ENCODE data around the gene TSKS.

TSKS gene

GRCh38 chr19:49782515-49782914, 19.4 kb upstream of the TSKS start:
- TF ChIP-seq, protein P1, sequence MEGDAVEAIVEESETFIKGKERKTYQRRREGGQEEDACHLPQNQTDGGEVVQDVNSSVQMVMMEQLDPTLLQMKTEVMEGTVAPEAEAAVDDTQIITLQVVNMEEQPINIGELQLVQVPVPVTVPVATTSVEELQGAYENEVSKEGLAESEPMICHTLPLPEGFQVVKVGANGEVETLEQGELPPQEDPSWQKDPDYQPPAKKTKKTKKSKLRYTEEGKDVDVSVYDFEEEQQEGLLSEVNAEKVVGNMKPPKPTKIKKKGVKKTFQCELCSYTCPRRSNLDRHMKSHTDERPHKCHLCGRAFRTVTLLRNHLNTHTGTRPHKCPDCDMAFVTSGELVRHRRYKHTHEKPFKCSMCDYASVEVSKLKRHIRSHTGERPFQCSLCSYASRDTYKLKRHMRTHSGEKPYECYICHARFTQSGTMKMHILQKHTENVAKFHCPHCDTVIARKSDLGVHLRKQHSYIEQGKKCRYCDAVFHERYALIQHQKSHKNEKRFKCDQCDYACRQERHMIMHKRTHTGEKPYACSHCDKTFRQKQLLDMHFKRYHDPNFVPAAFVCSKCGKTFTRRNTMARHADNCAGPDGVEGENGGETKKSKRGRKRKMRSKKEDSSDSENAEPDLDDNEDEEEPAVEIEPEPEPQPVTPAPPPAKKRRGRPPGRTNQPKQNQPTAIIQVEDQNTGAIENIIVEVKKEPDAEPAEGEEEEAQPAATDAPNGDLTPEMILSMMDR (IDR thresholded peaks at IDR 0.05) = no peak
- Histone ChIP-seq H3K36me3 (ENCODE audit: control insufficient read depth, insufficient read depth, low read length) (no peaks in the 10 kb centered on the region), H3K4me2 (ENCODE audit: low read length) (no peak overlapping the region), H3K9me3 (ENCODE audit: control insufficient read depth, low read length) (no peaks in the 10 kb centered on the region), H2AFZ (no peak overlapping the region), H3K4me3 (ENCODE audit: low read depth, low read length) (no peak overlapping the region), H3K27me3 (ENCODE audit: control insufficient read depth, insufficient read depth, low read length) (no peaks in the 10 kb centered on the region), H3K27ac (no peak overlapping the region), H3K9ac (no peak overlapping the region), H3K79me2 (peaks cover 32% of the 10 kb centered on the region), H3K4me1 (no peaks in the 10 kb centered on the region)

- no peak overlapping the region for H3K4me2 ChIP-seq (ENCODE audit: low read length)
- H2AFZ ChIP-seq = no peak overlapping the region
- H3K9ac ChIP-seq = no peak overlapping the region
- H3K27ac ChIP-seq = no peak overlapping the region
- H3K36me3 ChIP-seq (ENCODE audit: control insufficient read depth, insufficient read depth, low read length) = no peaks in the 10 kb centered on the region
- no peaks in the 10 kb centered on the region for H3K27me3 ChIP-seq (ENCODE audit: control insufficient read depth, insufficient read depth, low read length)
- no peaks in the 10 kb centered on the region for H3K4me1 ChIP-seq
- H3K79me2 ChIP-seq = peaks cover 36% of the 10 kb centered on the region
- H3K9me3 ChIP-seq (ENCODE audit: control insufficient read depth, low read length) = no peaks in the 10 kb centered on the region
- TF ChIP-seq, protein P1 (IDR thresholded peaks at IDR 0.05) = no peak
- H3K4me3 ChIP-seq (ENCODE audit: low read depth, low read length) = no peak overlapping the region
Measured at GRCh38 chr19:49781394-49781793, 18.3 kb upstream of the TSKS start.

GRCh38 chr19:49780861-49781260, 17.8 kb upstream of the TSKS start:
- H3K4me1 ChIP-seq = no peaks in the 10 kb centered on the region
- no peaks in the 10 kb centered on the region for H3K27me3 ChIP-seq (ENCODE audit: control insufficient read depth, insufficient read depth, low read length)
- H3K9me3 ChIP-seq (ENCODE audit: control insufficient read depth, low read length) = no peaks in the 10 kb centered on the region
- no peak overlapping the region for H3K27ac ChIP-seq
- peaks cover 39% of the 10 kb centered on the region for H3K79me2 ChIP-seq
- H3K4me3 ChIP-seq (ENCODE audit: low read depth, low read length) = no peak overlapping the region
- H3K9ac ChIP-seq = no peak overlapping the region
- TF ChIP-seq, protein P1 (IDR thresholded peaks at IDR 0.05) = no peak
- no peak overlapping the region for H2AFZ ChIP-seq
- no peak overlapping the region for H3K4me2 ChIP-seq (ENCODE audit: low read length)
- H3K36me3 ChIP-seq (ENCODE audit: control insufficient read depth, insufficient read depth, low read length) = no peaks in the 10 kb centered on the region

DNA sequence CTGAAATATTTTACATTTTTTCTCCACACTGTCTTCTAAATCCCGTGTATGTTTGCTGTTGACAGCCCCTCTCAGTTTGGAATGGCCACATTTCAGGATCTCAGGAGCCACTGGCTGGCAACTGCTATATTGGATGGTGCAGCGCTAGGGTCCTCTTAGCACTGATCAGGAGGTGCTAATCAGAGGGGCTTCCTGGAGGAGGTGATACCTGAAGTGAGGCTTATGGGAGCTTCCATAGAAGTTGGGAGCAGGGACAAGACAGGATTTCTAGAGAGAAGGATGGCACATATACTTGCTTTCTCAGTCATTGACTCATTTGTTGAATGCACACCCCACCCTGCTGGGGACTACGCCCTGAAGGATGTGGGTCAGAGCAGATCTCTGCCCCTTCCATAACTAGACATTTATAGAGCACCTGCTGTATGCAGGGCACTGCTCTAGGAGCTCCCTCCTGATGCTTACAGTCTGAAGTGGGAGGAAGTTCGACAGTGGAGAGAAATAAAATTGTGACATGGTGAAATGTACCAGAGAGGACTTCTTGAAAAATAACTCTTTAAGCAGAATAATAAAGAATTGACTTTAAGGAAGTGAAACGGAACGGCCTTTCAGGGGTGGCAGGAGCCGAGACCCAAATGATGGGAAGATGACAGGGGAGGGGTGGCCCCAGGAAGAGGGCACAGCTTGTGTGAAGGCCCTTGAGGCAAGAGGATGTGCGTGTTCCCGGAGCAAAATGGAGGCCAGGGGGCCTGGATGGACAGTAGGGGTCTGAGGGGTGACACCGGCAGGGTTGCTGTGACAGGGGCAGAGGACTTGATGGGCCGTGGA, 16.8 kb upstream of the TSKS start:
- Histone ChIP-seq H3K36me3 (ENCODE audit: control insufficient read depth, insufficient read depth, low read length) (no peaks in the 10 kb centered on the region), H3K9ac (no peak overlapping the region), H3K4me1 (no peaks in the 10 kb centered on the region), H3K4me2 (ENCODE audit: low read length) (no peak overlapping the region), H3K79me2 (peaks cover 45% of the 10 kb centered on the region), H3K27ac (no peak overlapping the region), H3K9me3 (ENCODE audit: control insufficient read depth, low read length) (no peaks in the 10 kb centered on the region), H2AFZ (no peak overlapping the region), H3K27me3 (ENCODE audit: control insufficient read depth, insufficient read depth, low read length) (no peaks in the 10 kb centered on the region), H3K4me3 (ENCODE audit: low read depth, low read length) (no peak overlapping the region)
- TF ChIP-seq, protein P1 (IDR thresholded peaks at IDR 0.05) = no peak

DNA sequence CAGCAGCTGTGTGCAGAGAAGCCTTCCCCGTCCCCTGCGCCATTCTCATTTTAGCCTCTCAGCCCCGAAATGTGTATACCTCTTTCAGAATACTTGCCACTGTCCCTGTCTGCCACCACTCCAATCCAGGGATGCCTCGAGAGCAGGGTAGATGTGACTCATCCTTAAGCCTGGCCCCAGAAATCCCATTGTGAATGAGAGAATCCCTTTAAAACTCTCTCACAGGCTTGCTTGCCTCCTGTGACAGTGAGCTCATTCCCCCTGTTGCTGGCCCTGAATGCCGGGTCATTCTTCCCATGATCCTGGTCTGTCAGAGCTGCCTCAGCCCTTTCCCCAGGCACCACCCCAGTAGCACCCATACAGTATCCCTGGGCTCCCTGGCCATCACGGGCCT, 13.3 kb upstream of the TSKS start:
- H2AFZ ChIP-seq = no peak overlapping the region
- no peaks in the 10 kb centered on the region for H3K36me3 ChIP-seq (ENCODE audit: control insufficient read depth, insufficient read depth, low read length)
- no peak overlapping the region for H3K9ac ChIP-seq
- H3K27me3 ChIP-seq (ENCODE audit: control insufficient read depth, insufficient read depth, low read length) = no peaks in the 10 kb centered on the region
- peaks cover 47% of the 10 kb centered on the region for H3K79me2 ChIP-seq
- H3K4me3 ChIP-seq (ENCODE audit: low read depth, low read length) = no peak overlapping the region
- no peaks in the 10 kb centered on the region for H3K4me1 ChIP-seq
- H3K4me2 ChIP-seq (ENCODE audit: low read length) = no peak overlapping the region
- no peak overlapping the region for H3K27ac ChIP-seq
- H3K9me3 ChIP-seq (ENCODE audit: control insufficient read depth, low read length) = no peaks in the 10 kb centered on the region
- TF ChIP-seq, protein P1 (IDR thresholded peaks at IDR 0.05) = no peak

Data from parathyroid adenoma (tissue), 2 donors.